ENCODE data around the gene CCDC57. TPM values are rescaled to one million over a fixed set of nuclear protein-coding genes. Genes with fewer than 3 reads are reported as not detected.
A peak's percentile ranks its signal among the peaks of the same experiment; 100 is the strongest.

CCDC57 gene
- total and polyA plus RNA-seq, 2 of the 8 experiments (the other 6 are each of a cell fraction or from before 2014, with no cell fraction given): 8.4 to 12.9 TPM

- CTCF ChIA-PET (ENCODE audit: partially characterized antibody): interaction anchor here (1.2 to 5.4 kb wide), 2 partner anchors 9 to 23 kb away, joined by 4 to 40 read pairs; partner anchors contain the start of gene RAC3
- no peak overlapping the region for H2BK12ac ChIP-seq (ENCODE audit: low read depth, low read length)
- 94% methylated on average over 19 of the region's 19 CpGs; no CpG with 5 or more reads in 1 of the 2 experiments for WGBS, 2 experiments (ENCODE audit: extremely low coverage in 1 of 2, insufficient coverage in 1 of 2, insufficient read length in 1 of 2, insufficient replicate concordance in 2 of 2, low coverage in 1 of 2, low lambda C conversion rate in 2 of 2, missing lambda C conversion rate in 1 of 2)
- TF ChIP-seq SP2 (IDR thresholded peaks at IDR 0.05; ENCODE audit: low read length): no peak
- TF ChIP-seq USF2 (IDR thresholded peaks at IDR 0.05; ENCODE audit: low read length): no peak
- TF ChIP-seq MAX (IDR thresholded peaks at IDR 0.05): no peak
- no peak for TF ChIP-seq KDM4A (IDR thresholded peaks at IDR 0.05; ENCODE audit: low read depth, low read length, severe bottlenecking)
- no peak for TF ChIP-seq NANOG (IDR thresholded peaks at IDR 0.05; ENCODE audit: insufficient read depth, low read depth, low read length, poor library complexity, severe bottlenecking)
- TF ChIP-seq EP300 (IDR thresholded peaks at IDR 0.05; ENCODE audit: borderline replicate concordance in 1 of 2, low read depth in 2 of 2, low read length in 2 of 2): no peak
Observed at GRCh38 chr17:82053130-82053529, 159.5 kb downstream of the CCDC57 start.

More at GRCh38 chr17:82053130-82053529, 159.5 kb downstream of the CCDC57 start:
- Histone ChIP-seq H4K8ac (ENCODE audit: extremely low read depth, insufficient read depth, low read length) (no peak overlapping the region; the same call in 1 of the 2 replicates), H3K4ac (replicated peaks; ENCODE audit: insufficient read length, low read depth, low read length) (no peak overlapping the region), H3K9ac (replicated peaks in 1 of 4; ENCODE audit: extremely low read depth in 1 of 4, low read depth in 3 of 4, low read length in 3 of 4) (no peak overlapping the region), H3K14ac (ENCODE audit: insufficient read length) (no peak overlapping the region), H4K91ac (replicated peaks; ENCODE audit: insufficient read length, low read length) (no peak overlapping the region), H3K56ac (replicated peaks; ENCODE audit: insufficient read length, low read depth, low read length) (no peak overlapping the region), H3K79me1 (ENCODE audit: low read depth, low read length) (peaks cover 6% of the 10 kb centered on the region; the same call in 1 of the 2 replicates), H3K4me1 (replicated peaks in 1 of 4; ENCODE audit: control insufficient read depth in 3 of 4, insufficient read depth in 4 of 4, low read length in 3 of 4) (peaks cover 0 to 11% (median 6%) of the 10 kb centered on the region in 4 experiments; a peak in 5 of 7 replicates), H3K79me2 (ENCODE audit: control insufficient read depth in 1 of 2, insufficient read depth in 2 of 2, low read length in 2 of 2) (peaks cover 0 to 12% of the 10 kb centered on the region in 2 experiments; a peak in 1 of 4 replicates), H3K4me3 (ENCODE audit: extremely low read depth in 1 of 4, insufficient read depth in 2 of 4, low read depth in 3 of 4, low read length in 4 of 4) (peak overlapping the region in 1 of 4 experiments; percentile 94; a peak in 2 of 8 replicates), H4K5ac (ENCODE audit: insufficient read length, low read depth, low read length) (no peak overlapping the region), H2AFZ (ENCODE audit: low read length) (no peak overlapping the region), H3K27me3 (replicated peaks in 1 of 4; ENCODE audit: control insufficient read depth in 3 of 4, extremely low read depth in 1 of 4, insufficient read depth in 3 of 4, low read length in 3 of 4) (no peaks in the 10 kb centered on the region; a peak in 1 of 7 replicates), H2BK20ac (ENCODE audit: low read length) (no peak overlapping the region), H2BK5ac (ENCODE audit: low read depth, low read length) (no peak overlapping the region), H4K20me1 (replicated peaks in 1 of 2; ENCODE audit: control insufficient read depth in 1 of 2, insufficient read depth in 2 of 2, low read length in 2 of 2) (peaks cover 4 to 17% of the 10 kb centered on the region in 2 experiments), H3K4me2 (ENCODE audit: insufficient read depth in 1 of 2, low read depth in 2 of 2, low read length in 2 of 2) (peak overlapping the region; percentile 77 to 97), H2BK120ac (replicated peaks; ENCODE audit: low read depth, low read length) (no peak overlapping the region), H3K18ac (ENCODE audit: extremely low read depth, low read length) (no peak overlapping the region), H2BK15ac (ENCODE audit: low read length) (no peak overlapping the region), H3K27ac (ENCODE audit: low read depth, low read length) (no peak overlapping the region), H3K9me3 (ENCODE audit: insufficient read depth in 2 of 2, low read depth in 1 of 2, low read length in 1 of 2) (no peaks in the 10 kb centered on the region), H3K36me3 (ENCODE audit: control insufficient read depth in 2 of 4, insufficient read depth in 4 of 4, low read length in 3 of 4) (peaks cover 7 to 35% (median 19%) of the 10 kb centered on the region in 4 experiments), H3K23me2 (ENCODE audit: low read depth, low read length) (peaks cover 6% of the 10 kb centered on the region; the same call in 1 of the 2 replicates), H3K23ac (ENCODE audit: insufficient read length) (no peak overlapping the region), H2AK5ac (ENCODE audit: low read depth, low read length) (no peak overlapping the region)
- no peak for DNase-seq (ENCODE audit: low read depth in 1 of 2, low spot score in 2 of 2)
- POLR2A ChIA-PET (ENCODE audit: partially characterized antibody): interaction anchor here (1.9 to 13.2 kb wide), 4 partner anchors 12 to 24 kb away, joined by 5 to 161 read pairs (median 23); partner anchors contain the start of genes DCXR, DUS1L and RAC3
- no peak for FAIRE-seq
